ENCODE results near the gene ITPR1.

The ITPR1 gene

GRCh38 chr3:4797201-4797705 is 304.1 kb downstream of the ITPR1 start:
- no peak for DNase-seq

GRCh38 chr3:4799266-4800256 is 306.4 kb downstream of the ITPR1 start:
- no peak for DNase-seq

- DNase-seq = no peak
Observed at GRCh38 chr3:4800595-4800994, 307.4 kb downstream of the ITPR1 start.

GRCh38 chr3:4801892-4802291 is 308.7 kb downstream of the ITPR1 start:
- DNase-seq = no peak

- DNase-seq = no peak
Observed at GRCh38 chr3:4802903-4803302, 309.8 kb downstream of the ITPR1 start.

- DNase-seq = no peak
Observed at GRCh38 chr3:4804161-4805058, 311.3 kb downstream of the ITPR1 start.

- no peak for DNase-seq
Observed at GRCh38 chr3:4805662-4806061, 312.5 kb downstream of the ITPR1 start.

- DNase-seq = no peak
Observed at GRCh38 chr3:4806535-4807108, 313.5 kb downstream of the ITPR1 start.

GRCh38 chr3:4807381-4808280 is 314.5 kb downstream of the ITPR1 start:
- DNase-seq = peak; percentile 49

GRCh38 chr3:4808637-4809036 is 315.5 kb downstream of the ITPR1 start:
- peak; percentile 52 for DNase-seq

- DNase-seq = no peak
Observed at GRCh38 chr3:4809922-4810321, 316.8 kb downstream of the ITPR1 start.

- DNase-seq = no peak
Observed at GRCh38 chr3:4812591-4812990, 319.4 kb downstream of the ITPR1 start.

- no peak for DNase-seq
Observed at GRCh38 chr3:4813909-4814304, 320.8 kb downstream of the ITPR1 start.

- no peak for DNase-seq
Observed at GRCh38 chr3:4814305-4814903, 321.3 kb downstream of the ITPR1 start.

- DNase-seq = no peak
Observed at GRCh38 chr3:4814904-4815574, 321.9 kb downstream of the ITPR1 start.

GRCh38 chr3:4816306-4816705 is 323.2 kb downstream of the ITPR1 start:
- DNase-seq = no peak

GRCh38 chr3:4816718-4817117 is 323.6 kb downstream of the ITPR1 start:
- no peak for DNase-seq

GRCh38 chr3:4817128-4817527 is 324.0 kb downstream of the ITPR1 start:
- no peak for DNase-seq

GRCh38 chr3:4818164-4818563 is 325.0 kb downstream of the ITPR1 start:
- DNase-seq = no peak

GRCh38 chr3:4818986-4819693 is 326.0 kb downstream of the ITPR1 start:
- DNase-seq = no peak
